ENCODE measurements around the gene MTREX. TPM values are rescaled to one million over a fixed set of nuclear protein-coding genes. Genes with fewer than 3 reads are reported as not detected.

Gene MTREX
- polyA plus RNA-seq, 1 donor (not counting 4 experiments of a cell fraction or from before 2014, with no cell fraction given) = 71.4 TPM

GRCh38 chr5:55319491-55319890 is 11.7 kb downstream of the MTREX start:
- H4K20me1 ChIP-seq (ENCODE audit: control insufficient read depth, extremely low read depth, insufficient read depth, low read length) = no peaks in the 10 kb centered on the region
- no peak overlapping the region for H3K9ac ChIP-seq (ENCODE audit: control insufficient read depth, extremely low read depth, insufficient read depth, low read length)
- no peaks in the 10 kb centered on the region for H3K27me3 ChIP-seq (ENCODE audit: control insufficient read depth, extremely low read depth, insufficient read depth, low read length)
- peaks cover 78% of the 10 kb centered on the region for H3K79me2 ChIP-seq (ENCODE audit: control insufficient read depth, insufficient read depth, low read length)
- no peaks in the 10 kb centered on the region for H3K9me1 ChIP-seq (ENCODE audit: control insufficient read depth, extremely low read depth, insufficient read depth, low read length)
- H3K4me3 ChIP-seq (ENCODE audit: control insufficient read depth in 2 of 3, extremely low read depth in 1 of 3, insufficient read depth in 2 of 3, low read depth in 1 of 3, low read length in 3 of 3) = no peak overlapping the region
- no peaks in the 10 kb centered on the region for H3K4me1 ChIP-seq (ENCODE audit: control insufficient read depth, extremely low read depth, insufficient read depth, low read length)
- no peak for TF ChIP-seq CTCF (optimal IDR thresholded peaks at IDR 0.05 in 1 of 3, IDR thresholded peaks at IDR 0.05 in 1 of 3, conservative IDR thresholded peaks at IDR 0.05 in 1 of 3; ENCODE audit: extremely low read depth in 1 of 3, insufficient read depth in 2 of 3, low read length in 3 of 3)
- TF ChIP-seq EZH2 (IDR thresholded peaks at IDR 0.05; ENCODE audit: low read length) = no peak
- FAIRE-seq = no peak
- H3K27ac ChIP-seq (ENCODE audit: control insufficient read depth, insufficient read depth, low read length) = no peak overlapping the region
- no peak overlapping the region for H3K4me2 ChIP-seq (ENCODE audit: control insufficient read depth, extremely low read depth, insufficient read depth, low read depth, low read length)
- dilution Hi-C loops (cut with MboI; ENCODE audit: extremely low pct_ligation_motif_present, low sequenced_read_pairs) = no loop called here
- no peak overlapping the region for H2AFZ ChIP-seq (ENCODE audit: control insufficient read depth, low read length)
- H3K36me3 ChIP-seq (ENCODE audit: control insufficient read depth in 2 of 2, extremely low read depth in 1 of 2, insufficient read depth in 2 of 2, low read length in 2 of 2) = no peaks in the 10 kb centered on the region
- no peaks in the 10 kb centered on the region for H3K9me3 ChIP-seq (ENCODE audit: control insufficient read depth, low read depth, low read length)
- DNase-seq (ENCODE audit: low read depth, low spot score) = no peak

GRCh38 chr5:55320571-55320970 is 12.8 kb downstream of the MTREX start:
- no peaks in the 10 kb centered on the region for H3K27me3 ChIP-seq (ENCODE audit: control insufficient read depth, extremely low read depth, insufficient read depth, low read length)
- no peak for TF ChIP-seq EZH2 (IDR thresholded peaks at IDR 0.05; ENCODE audit: low read length)
- TF ChIP-seq CTCF (optimal IDR thresholded peaks at IDR 0.05 in 1 of 3, IDR thresholded peaks at IDR 0.05 in 1 of 3, conservative IDR thresholded peaks at IDR 0.05 in 1 of 3; ENCODE audit: extremely low read depth in 1 of 3, insufficient read depth in 2 of 3, low read length in 3 of 3) = no peak
- no peak overlapping the region for H3K4me2 ChIP-seq (ENCODE audit: control insufficient read depth, extremely low read depth, insufficient read depth, low read depth, low read length)
- peaks cover 0 to 2% of the 10 kb centered on the region in 2 experiments for H3K36me3 ChIP-seq (ENCODE audit: control insufficient read depth in 2 of 2, extremely low read depth in 1 of 2, insufficient read depth in 2 of 2, low read length in 2 of 2)
- FAIRE-seq (no peak), DNase-seq (ENCODE audit: low read depth, low spot score) (no peak)
- no peaks in the 10 kb centered on the region for H3K9me1 ChIP-seq (ENCODE audit: control insufficient read depth, extremely low read depth, insufficient read depth, low read length)
- H3K27ac ChIP-seq (ENCODE audit: control insufficient read depth, insufficient read depth, low read length) = no peak overlapping the region
- no peak overlapping the region for H2AFZ ChIP-seq (ENCODE audit: control insufficient read depth, low read length)
- H3K79me2 ChIP-seq (ENCODE audit: control insufficient read depth, insufficient read depth, low read length) = peaks cover 67% of the 10 kb centered on the region
- H3K9me3 ChIP-seq (ENCODE audit: control insufficient read depth, low read depth, low read length) = no peaks in the 10 kb centered on the region
- dilution Hi-C loops (cut with MboI; ENCODE audit: extremely low pct_ligation_motif_present, low sequenced_read_pairs) = no loop called here
- H3K4me3 ChIP-seq (ENCODE audit: control insufficient read depth in 2 of 3, extremely low read depth in 1 of 3, insufficient read depth in 2 of 3, low read depth in 1 of 3, low read length in 3 of 3) = no peak overlapping the region
- H3K9ac ChIP-seq (ENCODE audit: control insufficient read depth, extremely low read depth, insufficient read depth, low read length) = no peak overlapping the region
- H4K20me1 ChIP-seq (ENCODE audit: control insufficient read depth, extremely low read depth, insufficient read depth, low read length) = no peaks in the 10 kb centered on the region
- no peaks in the 10 kb centered on the region for H3K4me1 ChIP-seq (ENCODE audit: control insufficient read depth, extremely low read depth, insufficient read depth, low read length)

Data from keratinocyte (primary cell).